Left ventricle myocardium inferior (tissue), 1 donor: ENCODE results near the gene NAT9. TPM values are rescaled to one million over a fixed set of nuclear protein-coding genes. Genes with fewer than 3 reads are reported as not detected.

Experiments
- DNase-seq: peaks from one replicate; pipeline ENCODE4 v3.0.0-alpha.2; 2020
- H3K27ac ChIP-seq: fragments of 200-600 bp; replicated peaks from 2 replicates; pipeline ENCODE4 v1.8.0; 2021
- H3K27me3 ChIP-seq: fragments of 200-600 bp; 2 replicates; pipeline ENCODE4 v1.8.0; 2021; ENCODE audit warnings: low read depth
- H3K36me3 ChIP-seq: fragments of 200-600 bp; 2 replicates; pipeline ENCODE4 v1.8.0; 2021
- H3K4me1 ChIP-seq: fragments of 200-600 bp; 2 replicates; pipeline ENCODE4 v1.8.0; 2021
- H3K4me3 ChIP-seq: fragments of 200-600 bp; 2 replicates; pipeline ENCODE4 v1.8.0; 2021; ENCODE audit warnings: mild to moderate bottlenecking, moderate library complexity
- H3K9me3 ChIP-seq: fragments of 200-600 bp; replicated peaks from 2 replicates; pipeline ENCODE4 v1.8.0; 2021
- CTCF ChIP-seq: fragments of 200-600 bp; IDR thresholded peaks from 2 replicates; pipeline ENCODE4 v1.8.0; 2021; ENCODE audit warnings: antibody characterized with exemption, mild to moderate bottlenecking, borderline replicate concordance
- intact Hi-C: fragments of 100-400 bp; cut with micrococcal nuclease; formaldehyde crosslinking; loops from one replicate; pipeline ENCODE4 v1.11.0; 2022
- total RNA-seq: library from RNA; stranded (reverse); fragmentation: NEBNext Ultra II Directional; extraction: Animal tissue kit (Norgen Biotek cat#: 25700); gene quantifications from one replicate; pipeline ENCODE4 v1.2.1, GENCODE V29; 2021
- donor health status: DM: no; HTN: yes; CAD: no; lungs with severe emphysema.

Gene NAT9
- total RNA-seq, 1 donor from 2014 or later, result 18.6 TPM

GRCh38 chr17:74736513-74737298 is 39.4 kb downstream of the NAT9 start, which contains the start of gene RAB37:
TSS of gene RAB37 (plus strand) at chr17:74737256. CDS start at chr17:74737273, 17 bp downstream.
- Histone ChIP-seq H3K27ac (peak within 1 kb of the TSS; percentile 72), H3K4me3 (peak within 1 kb of the TSS; percentile 62), H3K9me3 (no peaks in the 10 kb centered on the region), H3K27me3 (peaks cover 96% of the 10 kb centered on the region), H3K4me1 (peaks cover 32% of the 10 kb centered on the region), H3K36me3 (no peaks in the 10 kb centered on the region)
- TF ChIP-seq CTCF, result peak; percentile 47
- DNase-seq, result peak; percentile 60
- intact Hi-C loops, result no loop called here

GRCh38 chr17:74734256-74734655 is 41.9 kb downstream of the NAT9 start:
- TF ChIP-seq CTCF, result no peak
- Histone ChIP-seq H3K27ac (no peak overlapping the region), H3K9me3 (no peaks in the 10 kb centered on the region), H3K4me1 (peaks cover 32% of the 10 kb centered on the region), H3K36me3 (no peaks in the 10 kb centered on the region), H3K27me3 (peaks cover 89% of the 10 kb centered on the region), H3K4me3 (no peak overlapping the region)
- no peak for DNase-seq
- intact Hi-C loops, result no loop called here

DNA sequence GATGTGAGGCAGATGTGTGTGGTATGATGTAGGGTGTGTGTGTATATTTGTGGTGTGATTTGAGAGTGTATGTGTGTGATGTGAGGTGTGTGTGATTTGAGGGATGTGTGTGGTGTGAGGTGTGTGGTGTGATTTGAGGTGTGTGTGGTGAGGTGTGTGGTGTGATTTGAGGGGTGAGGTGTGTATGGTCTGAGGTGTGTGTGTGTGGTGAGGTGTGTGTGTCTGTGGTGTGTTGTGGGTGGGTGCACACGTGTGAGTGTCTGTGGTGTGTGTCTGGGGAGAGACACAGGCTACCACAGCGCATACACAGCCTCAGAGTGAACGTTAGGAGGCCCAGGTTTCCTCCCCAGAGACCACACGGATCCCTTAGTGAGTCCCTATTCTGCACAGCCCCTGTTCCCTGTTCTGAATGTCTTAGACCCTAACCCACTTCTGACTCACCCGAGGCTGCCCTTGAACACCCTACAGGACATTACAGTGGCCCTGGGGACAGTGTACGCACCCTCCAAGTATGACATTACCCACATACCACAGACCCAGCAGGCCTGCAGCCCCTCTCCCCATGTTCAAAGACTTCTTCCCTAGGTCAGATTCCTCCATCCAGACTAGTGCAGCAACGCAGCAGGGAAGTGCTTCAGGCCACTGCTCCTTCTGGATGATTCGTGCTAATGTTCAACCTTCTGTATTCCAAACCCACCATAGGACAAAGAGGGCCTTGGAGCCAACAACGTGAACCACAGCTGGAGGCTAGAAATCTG is 42.6 kb downstream of the NAT9 start:
- H3K4me3 ChIP-seq, result no peak overlapping the region
- TF ChIP-seq CTCF, result no peak
- H3K4me1 ChIP-seq, result peaks cover 26% of the 10 kb centered on the region
- no peaks in the 10 kb centered on the region for H3K9me3 ChIP-seq
- peaks cover 82% of the 10 kb centered on the region for H3K27me3 ChIP-seq
- no peak for DNase-seq
- no peaks in the 10 kb centered on the region for H3K36me3 ChIP-seq
- intact Hi-C loops, result no loop called here
- no peak overlapping the region for H3K27ac ChIP-seq

- TF ChIP-seq CTCF, result no peak
- peaks cover 69% of the 10 kb centered on the region for H3K27me3 ChIP-seq
- H3K4me3 ChIP-seq, result no peak overlapping the region
- H3K36me3 ChIP-seq, result no peaks in the 10 kb centered on the region
- no peak overlapping the region for H3K27ac ChIP-seq
- intact Hi-C loops, result no loop called here
- peaks cover 13% of the 10 kb centered on the region for H3K4me1 ChIP-seq
- no peaks in the 10 kb centered on the region for H3K9me3 ChIP-seq
- no peak for DNase-seq
Measured at GRCh38 chr17:74732042-74732867, 43.9 kb downstream of the NAT9 start.

DNA sequence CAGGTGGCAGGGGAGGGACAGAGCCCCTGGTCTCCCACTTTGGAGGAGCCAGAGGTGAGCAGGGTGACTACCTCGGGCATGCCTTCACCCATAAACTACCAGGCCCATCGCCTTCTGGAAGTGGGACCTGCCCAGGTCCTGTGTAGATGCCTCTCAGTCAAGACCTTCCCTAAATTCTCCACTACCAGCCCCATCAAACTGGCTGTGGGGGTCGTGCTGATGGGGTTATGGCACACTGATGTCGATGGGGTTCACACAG is 44.9 kb downstream of the NAT9 start:
- no peak for TF ChIP-seq CTCF
- intact Hi-C loops, result no loop called here

More for the DNA sequence above, 44.9 kb downstream of the NAT9 start:
- Histone ChIP-seq H3K4me3 (no peak overlapping the region), H3K36me3 (no peaks in the 10 kb centered on the region), H3K27ac (no peak overlapping the region), H3K9me3 (no peaks in the 10 kb centered on the region), H3K27me3 (peaks cover 60% of the 10 kb centered on the region), H3K4me1 (peaks cover 3% of the 10 kb centered on the region)
- DNase-seq, result no peak
